ENCODE measurements around the gene TMEM72.

DNA sequence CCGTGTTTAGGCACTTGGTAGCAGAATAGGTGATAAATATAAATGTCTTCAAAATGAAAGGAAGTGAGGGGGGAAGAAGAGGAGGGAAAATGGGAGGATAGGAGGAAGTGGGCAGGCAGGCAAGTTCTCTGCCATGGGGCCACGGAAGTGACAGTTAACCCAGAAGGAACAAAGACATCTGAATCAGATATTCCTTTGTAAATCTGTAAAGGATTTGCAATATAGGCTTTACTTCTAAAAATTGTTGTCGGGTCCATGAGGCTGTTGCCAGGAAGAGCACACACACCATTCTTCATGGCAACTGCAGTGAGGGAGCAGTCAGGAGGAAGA, 24.8 kb downstream of the TMEM72 start:
- TF ChIP-seq CTCF (IDR thresholded peaks at IDR 0.05; ENCODE audit: poor library complexity, severe bottlenecking) (no peak), POLR2AphosphoS5 (IDR thresholded peaks at IDR 0.05) (no peak), EP300 (conservative IDR thresholded peaks at IDR 0.05; ENCODE audit: poor library complexity, severe bottlenecking) (no peak), RAD21 (conservative IDR thresholded peaks at IDR 0.05) (no peak), TAF1 (IDR thresholded peaks at IDR 0.05; ENCODE audit: low read depth) (no peak), EZH2 (IDR thresholded peaks at IDR 0.05; ENCODE audit: borderline replicate concordance, insufficient read depth, low read length, poor library complexity, severe bottlenecking) (no peak), SMC3 (conservative IDR thresholded peaks at IDR 0.05; ENCODE audit: poor library complexity) (no peak), MXI1 (conservative IDR thresholded peaks at IDR 0.05; ENCODE audit: poor library complexity, severe bottlenecking) (no peak)
- TF ChIP-seq, protein P1, sequence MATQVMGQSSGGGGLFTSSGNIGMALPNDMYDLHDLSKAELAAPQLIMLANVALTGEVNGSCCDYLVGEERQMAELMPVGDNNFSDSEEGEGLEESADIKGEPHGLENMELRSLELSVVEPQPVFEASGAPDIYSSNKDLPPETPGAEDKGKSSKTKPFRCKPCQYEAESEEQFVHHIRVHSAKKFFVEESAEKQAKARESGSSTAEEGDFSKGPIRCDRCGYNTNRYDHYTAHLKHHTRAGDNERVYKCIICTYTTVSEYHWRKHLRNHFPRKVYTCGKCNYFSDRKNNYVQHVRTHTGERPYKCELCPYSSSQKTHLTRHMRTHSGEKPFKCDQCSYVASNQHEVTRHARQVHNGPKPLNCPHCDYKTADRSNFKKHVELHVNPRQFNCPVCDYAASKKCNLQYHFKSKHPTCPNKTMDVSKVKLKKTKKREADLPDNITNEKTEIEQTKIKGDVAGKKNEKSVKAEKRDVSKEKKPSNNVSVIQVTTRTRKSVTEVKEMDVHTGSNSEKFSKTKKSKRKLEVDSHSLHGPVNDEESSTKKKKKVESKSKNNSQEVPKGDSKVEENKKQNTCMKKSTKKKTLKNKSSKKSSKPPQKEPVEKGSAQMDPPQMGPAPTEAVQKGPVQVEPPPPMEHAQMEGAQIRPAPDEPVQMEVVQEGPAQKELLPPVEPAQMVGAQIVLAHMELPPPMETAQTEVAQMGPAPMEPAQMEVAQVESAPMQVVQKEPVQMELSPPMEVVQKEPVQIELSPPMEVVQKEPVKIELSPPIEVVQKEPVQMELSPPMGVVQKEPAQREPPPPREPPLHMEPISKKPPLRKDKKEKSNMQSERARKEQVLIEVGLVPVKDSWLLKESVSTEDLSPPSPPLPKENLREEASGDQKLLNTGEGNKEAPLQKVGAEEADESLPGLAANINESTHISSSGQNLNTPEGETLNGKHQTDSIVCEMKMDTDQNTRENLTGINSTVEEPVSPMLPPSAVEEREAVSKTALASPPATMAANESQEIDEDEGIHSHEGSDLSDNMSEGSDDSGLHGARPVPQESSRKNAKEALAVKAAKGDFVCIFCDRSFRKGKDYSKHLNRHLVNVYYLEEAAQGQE (IDR thresholded peaks at IDR 0.05; ENCODE audit: borderline replicate concordance) = no peak

Data from neural cell (in vitro differentiated cells).